GM19035 (cell line): ENCODE results near the gene DLG5.
"Not testable (repeated sequence)": the region's sequence is repeated elsewhere in the genome, so short reads cannot be mapped to it uniquely, and the experiment has no call there.

Experiments used
- ATAC-seq: cut with Tn5 transposase; IDR thresholded peaks from one replicate; pipeline ENCODE4 v1.9.1; 2021; ENCODE audit not compliant: unreplicated experiment

DLG5 gene

GRCh38 chr10:77773631-77774426 lies 152.7 kb downstream of the DLG5 start:
- ATAC-seq: no peak

GRCh38 chr10:77772852-77773600 lies 153.5 kb downstream of the DLG5 start:
- not testable (repeated sequence) for ATAC-seq

DNA sequence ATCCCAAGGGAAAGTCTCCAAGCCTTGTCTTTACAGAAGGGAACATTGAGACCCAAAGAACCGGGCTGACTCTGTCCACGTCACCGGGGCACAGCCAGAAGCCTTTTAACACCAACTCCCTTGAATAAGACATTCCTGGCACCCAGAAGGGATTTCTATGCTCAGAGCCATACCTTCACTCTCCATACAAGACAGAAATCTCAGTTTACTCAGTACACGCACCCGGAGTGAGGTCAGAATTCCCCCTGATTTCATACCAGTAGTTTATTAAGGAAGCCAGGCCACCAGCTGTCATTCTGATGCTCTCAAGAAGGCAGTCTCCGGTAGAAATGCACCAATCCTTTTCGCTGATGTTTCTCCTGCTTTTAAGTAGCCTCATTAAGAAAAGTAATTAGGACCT lies 154.7 kb downstream of the DLG5 start:
- no peak for ATAC-seq

DNA sequence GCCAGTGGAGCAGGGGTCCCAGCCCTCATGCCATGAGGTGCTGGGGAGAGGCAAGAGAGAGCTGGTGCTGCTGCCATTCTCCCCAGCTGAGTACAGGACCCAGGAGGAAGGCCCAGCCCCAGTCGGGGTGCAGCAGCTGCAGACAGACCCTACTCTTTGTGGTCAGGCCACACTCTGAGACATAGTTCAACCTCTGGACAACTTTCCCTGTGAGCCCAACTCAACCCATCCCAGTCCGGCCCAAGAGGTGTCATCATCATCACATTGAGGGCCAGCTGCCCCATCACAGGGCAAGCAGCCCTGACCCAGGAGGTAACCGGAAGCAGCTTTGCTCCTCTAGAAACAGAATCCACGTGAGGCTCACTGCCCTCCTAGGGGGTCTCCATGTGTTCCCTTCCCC lies 155.1 kb downstream of the DLG5 start:
- ATAC-seq: no peak

- ATAC-seq: no peak
Observed at GRCh38 chr10:77770868-77771175, 155.7 kb downstream of the DLG5 start.

DNA sequence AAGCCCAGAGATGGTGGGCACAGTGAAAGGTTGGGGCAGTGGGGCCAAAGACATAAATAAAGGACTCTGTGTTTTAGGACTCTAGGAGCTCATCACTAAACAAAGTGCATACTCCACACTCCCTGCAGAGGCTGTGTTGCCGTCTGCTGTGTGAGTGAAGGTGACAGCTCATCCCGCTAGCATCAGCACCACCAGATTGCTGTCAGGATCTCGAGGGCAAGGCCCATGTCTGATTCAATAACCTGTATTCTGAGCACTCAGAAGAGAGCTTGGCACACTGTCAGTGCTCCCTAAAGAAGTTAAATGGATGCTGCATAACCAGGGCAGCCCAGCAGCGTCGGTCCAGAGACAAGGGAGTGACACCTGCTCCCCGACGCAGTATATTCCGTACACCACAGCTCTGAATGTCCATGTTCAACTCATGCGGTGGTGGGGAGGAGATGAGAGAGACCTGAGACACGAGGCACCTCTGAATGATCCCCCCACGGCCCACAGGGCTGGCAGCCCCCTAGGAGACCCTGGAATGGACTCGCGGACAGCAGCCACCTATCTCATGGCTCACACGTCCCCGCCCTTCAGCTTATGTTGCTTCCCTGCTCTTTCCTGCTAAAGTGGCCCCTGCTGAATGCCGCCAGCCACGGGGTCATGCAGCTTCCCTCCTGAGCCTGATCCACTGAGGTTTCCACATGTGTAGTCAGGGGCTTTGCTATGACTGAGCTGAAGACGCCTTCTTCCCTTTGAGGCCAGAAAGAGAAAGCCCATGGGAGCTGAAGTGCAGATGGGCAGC lies 156.3 kb downstream of the DLG5 start:
- ATAC-seq: no peak

DNA sequence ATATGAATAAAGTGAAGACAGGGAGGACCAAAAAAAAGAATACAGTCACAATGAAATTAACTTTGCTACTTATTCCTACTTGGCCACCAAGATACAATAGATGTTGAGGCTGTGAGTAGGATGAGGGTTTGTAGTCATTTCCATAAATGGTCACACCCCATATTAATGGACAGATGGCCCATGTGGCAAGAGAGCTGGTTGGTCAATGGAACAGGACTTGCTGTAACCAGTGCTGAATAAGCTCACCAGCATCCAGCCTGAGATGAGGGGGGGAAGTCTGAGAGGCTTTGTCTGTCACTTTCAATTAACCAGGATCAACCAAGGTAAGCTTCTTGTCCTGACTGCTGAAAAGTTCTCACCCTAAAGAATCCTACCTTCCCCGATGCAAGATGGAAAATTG lies 158.5 kb downstream of the DLG5 start:
- no peak for ATAC-seq

- ATAC-seq: no peak
Observed at GRCh38 chr10:77763453-77764430, 162.8 kb downstream of the DLG5 start.

DNA sequence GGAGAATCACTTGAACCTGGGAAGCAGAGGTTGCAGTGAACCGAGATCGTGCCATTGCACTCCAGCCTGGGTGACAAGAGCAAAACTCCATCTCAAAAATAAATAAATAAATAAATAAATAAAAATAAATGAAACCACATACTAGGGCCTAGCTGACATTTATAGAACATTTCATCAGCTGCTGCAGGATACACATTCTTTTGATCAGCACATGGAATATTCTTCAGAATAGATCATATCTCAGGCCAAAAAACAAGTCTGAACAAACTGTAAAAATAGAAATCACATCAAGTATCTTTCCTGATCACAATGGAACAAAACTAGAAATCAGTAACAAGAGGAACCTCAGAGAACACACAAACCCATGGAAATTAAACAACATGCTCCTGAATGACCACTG lies 168.1 kb downstream of the DLG5 start:
- ATAC-seq: not testable (repeated sequence)

DNA sequence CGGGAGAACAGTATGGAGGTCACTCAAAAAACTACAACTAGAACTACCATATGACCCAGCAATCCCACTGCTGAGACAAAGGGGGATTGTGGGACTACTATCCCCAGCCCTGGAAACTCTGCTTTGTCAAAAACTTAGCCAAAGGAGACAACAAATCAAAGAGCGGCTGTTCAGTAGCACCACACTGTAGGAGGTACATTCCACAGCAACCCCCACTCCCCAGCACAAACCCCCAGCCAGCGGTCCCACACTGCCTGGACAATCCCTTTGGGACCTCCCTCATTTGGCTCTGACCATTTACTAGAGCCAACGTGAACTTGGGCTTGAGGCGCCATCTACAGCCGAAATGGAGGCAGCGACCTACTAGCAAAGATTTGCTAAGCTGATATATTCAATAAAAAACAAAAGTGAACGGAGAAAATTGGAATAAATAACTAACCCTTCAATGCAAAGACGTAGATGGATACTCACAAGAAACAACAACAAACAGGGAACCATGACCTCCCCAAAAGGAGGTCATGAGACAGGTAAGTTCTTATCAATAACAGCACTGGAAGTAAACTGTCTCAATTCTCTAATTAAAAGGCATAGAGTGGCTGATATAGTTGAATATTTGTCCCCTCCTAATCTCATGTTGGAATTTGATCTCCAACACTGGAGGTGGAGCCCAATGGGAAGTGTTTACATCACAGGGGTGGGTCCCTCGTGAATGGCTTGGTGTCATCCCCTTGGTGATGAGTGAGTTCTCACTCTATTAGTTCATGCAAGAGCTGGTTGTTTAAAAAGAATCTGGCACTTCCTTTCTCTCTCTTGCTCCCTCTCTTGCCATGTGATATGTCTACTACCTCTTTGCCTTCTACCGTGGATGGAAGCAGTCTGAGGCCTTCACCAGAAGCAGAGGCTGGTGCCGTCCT lies 170.0 kb downstream of the DLG5 start:
- no peak for ATAC-seq

- no peak for ATAC-seq
Observed at GRCh38 chr10:77746047-77746707, 180.4 kb downstream of the DLG5 start.

DNA sequence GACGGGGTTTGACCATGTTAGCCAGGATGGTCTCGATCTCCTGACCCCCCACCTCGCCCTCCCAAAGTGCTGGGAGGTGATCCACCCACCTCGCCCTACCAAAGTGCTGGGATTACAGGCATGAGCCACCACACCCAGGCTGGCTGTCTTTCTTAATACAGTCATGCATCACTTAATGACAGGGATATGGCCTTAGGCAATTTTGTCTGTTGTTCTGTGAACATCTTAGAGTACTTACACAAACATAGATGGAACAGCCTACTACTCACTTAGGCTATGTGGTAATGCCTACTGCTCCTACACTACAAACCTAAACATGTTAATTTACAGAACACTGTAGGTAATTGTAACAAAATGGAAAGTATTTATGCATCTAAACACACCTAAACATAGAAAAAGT lies 182.3 kb downstream of the DLG5 start:
- no peak for ATAC-seq

- no peak for ATAC-seq
Observed at GRCh38 chr10:77742172-77742571, 184.4 kb downstream of the DLG5 start.

DNA sequence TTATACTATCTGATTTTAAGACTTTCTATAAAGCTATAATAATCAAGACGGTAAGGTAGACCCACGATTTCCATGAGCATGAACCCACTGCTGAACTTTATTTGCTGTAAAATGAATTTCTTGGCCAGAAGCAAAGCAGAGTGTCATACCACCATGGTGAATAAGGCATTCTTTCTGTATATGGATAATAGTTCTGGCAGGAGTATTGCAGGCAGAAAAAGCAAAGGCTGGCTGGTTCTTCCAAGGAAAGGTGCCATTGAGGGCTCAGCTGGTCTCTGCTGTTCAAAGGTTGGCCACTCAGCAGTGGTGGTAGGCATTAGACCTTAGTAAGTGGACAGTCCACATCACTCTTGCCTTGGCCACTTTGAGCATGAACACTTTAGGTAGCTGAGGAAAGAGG lies 184.8 kb downstream of the DLG5 start:
- no peak for ATAC-seq
